GM23248 (cell line): ENCODE data around the gene MBD4. TPM values are rescaled to one million over a fixed set of nuclear protein-coding genes. Genes with fewer than 3 reads are reported as not detected.
"Not testable (repeated sequence)": the region's sequence is repeated elsewhere in the genome, so short reads cannot be mapped to it uniquely, and the experiment has no call there.

Experiments
- DNase-seq: peaks from one replicate; pipeline ENCODE4 v3.0.0-alpha.2; 2015
- H2AFZ ChIP-seq: fragments of 200-600 bp; sonication (generic); 2 replicates; pipeline ENCODE4 v1.6.1; 2016; ENCODE audit warnings: antibody characterized with exemption
- H3F3A ChIP-seq: fragments of 200-600 bp; sonication (generic); 2 replicates; pipeline ENCODE4 v1.6.1; 2016; ENCODE audit warnings: mild to moderate bottlenecking, antibody characterized with exemption, mixed run types; ENCODE audit not compliant: insufficient read depth
- H3K27ac ChIP-seq: fragments of 200-600 bp; sonication (generic); 2 replicates; pipeline ENCODE4 v1.5.1; 2016; ENCODE audit warnings: mild to moderate bottlenecking
- H3K27me3 ChIP-seq: fragments of 200-600 bp; sonication (generic); replicated peaks from 2 replicates; pipeline ENCODE4 v1.6.1; 2016; ENCODE audit warnings: mild to moderate bottlenecking; ENCODE audit not compliant: insufficient read depth
- H3K36me3 ChIP-seq: fragments of 200-600 bp; sonication (generic); 2 replicates; pipeline ENCODE4 v1.6.1; 2016; ENCODE audit warnings: low read depth, mild to moderate bottlenecking
- H3K4me1 ChIP-seq: fragments of 200-600 bp; sonication (generic); 2 replicates; pipeline ENCODE4 v1.6.1; 2016; ENCODE audit warnings: mild to moderate bottlenecking; ENCODE audit not compliant: insufficient read depth
- H3K4me2 ChIP-seq: fragments of 200-600 bp; sonication (generic); one replicate; pipeline ENCODE4 v1.6.1; 2016; ENCODE audit warnings: mild to moderate bottlenecking; ENCODE audit not compliant: unreplicated experiment
- H3K4me3 ChIP-seq: fragments of 200-600 bp; sonication (generic); 2 replicates; pipeline ENCODE4 v1.5.1; 2016; ENCODE audit warnings: mild to moderate bottlenecking
- H3K79me2 ChIP-seq: fragments of 200-600 bp; sonication (generic); 2 replicates; pipeline ENCODE4 v1.6.1; 2016; ENCODE audit warnings: mild to moderate bottlenecking; ENCODE audit not compliant: insufficient read depth
- H3K9ac ChIP-seq: fragments of 200-600 bp; sonication (generic); 2 replicates; pipeline ENCODE4 v1.6.1; 2016; ENCODE audit warnings: mild to moderate bottlenecking
- H3K9me2 ChIP-seq: fragments of 200-600 bp; sonication (generic); 2 replicates; pipeline ENCODE4 v1.6.1; 2016; ENCODE audit warnings: mixed run types, mild to moderate bottlenecking, moderate library complexity; ENCODE audit not compliant: insufficient read depth
- H3K9me3 ChIP-seq: fragments of 200-600 bp; sonication (generic); one replicate; pipeline ENCODE4 v1.6.1; 2017; ENCODE audit warnings: low read depth
- H4K20me1 ChIP-seq: fragments of 200-600 bp; sonication (generic); 2 replicates; pipeline ENCODE4 v1.6.0; 2016; ENCODE audit not compliant: insufficient read depth
- EZH2 ChIP-seq: fragments of 200-600 bp; sonication (generic); IDR thresholded peaks from 2 replicates; pipeline ENCODE4 v1.6.1; 2018; ENCODE audit warnings: antibody characterized with exemption, mild to moderate bottlenecking; ENCODE audit not compliant: insufficient read depth, poor library complexity, severe bottlenecking
- EZH2phosphoT487 ChIP-seq: fragments of 200-600 bp; sonication (generic); IDR thresholded peaks from 2 replicates; pipeline ENCODE4 v1.6.1; 2018; ENCODE audit warnings: antibody characterized with exemption, moderate library complexity, mild to moderate bottlenecking, low read depth; ENCODE audit not compliant: insufficient read depth
- WGBS, 2 experiments: methylation state at CpG; one replicate each; pipeline ENCODE4 v1.1.6; 2015 to 2017; ENCODE audit warnings: low lambda C conversion rate in 2 of 2, low coverage in 1 of 2; ENCODE audit errors: missing lambda C conversion rate in 2 of 2; 5-methylcytosine and 5-hydroxymethylcytosine counted together
- in situ Hi-C: fragments of 300-500 bp; cut with MboI; formaldehyde crosslinking; loops from 2 replicates; pipeline ENCODE4 v1.15.0; 2020
- polyA plus RNA-seq: library from polyadenylated mRNA; unstranded; fragments of >200 nt; fragmentation: Nextera tagmentation; extraction: Ambion mirVana; gene quantifications from 2 replicates; pipeline ENCODE4 v1.2.1, GENCODE V29; 2016
- total RNA-seq: library from RNA; depleted of rRNA; stranded (reverse); fragments of >200 nt; shearing (Covaris generic); gene quantifications from 2 replicates; pipeline ENCODE4 v1.2.3, GENCODE V29; 2014

Gene MBD4
- total and polyA plus RNA-seq, 2 experiments from 2014 or later, result 27.2 to 36.8 TPM

DNA sequence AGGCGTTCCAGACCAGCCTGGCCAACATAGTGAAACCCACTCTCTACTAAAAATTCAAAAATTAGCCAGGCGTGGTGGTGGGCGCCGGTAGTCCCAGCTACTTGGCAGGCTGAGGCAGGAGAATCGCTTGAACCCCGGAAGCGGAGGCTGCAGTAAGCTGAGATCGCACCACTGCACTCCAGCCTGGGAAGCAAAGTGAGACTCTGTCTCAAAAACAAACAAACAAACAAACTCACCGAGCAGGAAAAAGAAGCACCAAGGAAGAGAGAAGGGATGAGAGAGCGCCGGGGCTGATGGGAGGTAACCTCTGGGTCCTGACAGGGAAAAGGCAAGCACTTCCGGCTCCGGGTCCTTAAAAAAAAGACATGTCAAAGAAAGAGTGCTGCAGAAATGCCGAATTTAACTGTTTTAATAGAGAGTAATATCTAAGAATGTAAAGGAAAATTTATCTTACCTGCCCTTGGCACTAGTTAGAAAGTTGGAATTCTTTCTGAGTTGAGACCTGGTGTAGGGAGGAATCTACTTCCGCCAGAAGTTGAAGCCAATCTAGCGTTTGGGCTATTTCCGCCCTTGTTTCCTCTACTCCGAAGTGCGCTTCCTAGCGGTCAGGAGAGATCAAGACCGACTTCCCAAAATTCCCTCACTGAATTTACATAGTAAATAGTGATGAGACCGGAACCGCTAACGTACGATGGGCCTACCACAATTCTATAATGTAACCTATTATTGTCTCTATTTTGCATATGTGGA lies 40.4 kb downstream of the MBD4 start:
- Histone ChIP-seq H3K4me3 (peak overlapping the region; percentile 98), H3K79me2 (peaks cover 47% of the 10 kb centered on the region), H4K20me1 (0 out of 2 replicates have a peak, but pooled peaks cover 5% of the 10 kb centered on the region), H3K4me2 (peak overlapping the region; percentile 94), H3K9me3 (no peaks in the 10 kb centered on the region), H3K4me1 (peaks cover 6% of the 10 kb centered on the region; the same call in 1 of the 2 replicates), H3K9ac (peak overlapping the region; percentile 96), H3F3A (no peaks in the 10 kb centered on the region), H3K27ac (peak overlapping the region; percentile 72), H3K9me2 (no peaks in the 10 kb centered on the region), H3K27me3 (no peaks in the 10 kb centered on the region), H2AFZ (peak overlapping the region; percentile 92), H3K36me3 (no peaks in the 10 kb centered on the region)
- DNase-seq, result peak; percentile 97
- in situ Hi-C loops, result no loop called here
- 2 to 3% methylated on average over 25 of the region's 25 CpGs for WGBS, 2 experiments
- no peak for TF ChIP-seq EZH2phosphoT487
- no peak for TF ChIP-seq EZH2

DNA sequence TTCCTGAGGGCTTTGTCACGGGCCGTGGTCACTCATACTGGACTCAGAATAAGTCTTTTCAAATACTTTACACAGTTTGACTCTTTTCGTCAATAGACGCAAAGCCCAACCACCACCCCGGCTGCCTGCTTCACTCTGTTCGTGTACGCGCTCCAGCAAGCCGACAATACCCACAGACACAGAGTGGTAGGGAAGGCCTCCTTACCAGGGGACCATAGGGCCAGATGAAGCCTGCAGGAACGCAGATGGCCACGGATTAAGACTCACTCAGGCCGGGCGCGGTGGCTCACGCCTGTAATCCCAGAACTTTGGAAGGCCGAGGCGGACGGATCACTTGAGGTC lies 41.0 kb downstream of the MBD4 start:
- H3K4me3 ChIP-seq, result peak overlapping the region; percentile 98
- TF ChIP-seq EZH2phosphoT487 (no peak), EZH2 (no peak)
- peaks cover 6% of the 10 kb centered on the region; the same call in 1 of the 2 replicates for H3K4me1 ChIP-seq
- H3K9me2 ChIP-seq, result no peaks in the 10 kb centered on the region
- peak overlapping the region; percentile 94 for H3K4me2 ChIP-seq
- peak overlapping the region; percentile 72 for H3K27ac ChIP-seq
- H3K79me2 ChIP-seq, result peaks cover 47% of the 10 kb centered on the region
- no peaks in the 10 kb centered on the region for H3K9me3 ChIP-seq
- in situ Hi-C loops, result no loop called here
- H3K27me3 ChIP-seq, result no peaks in the 10 kb centered on the region
- 0 to 1% methylated on average over 18 of the region's 18 CpGs for WGBS, 2 experiments
- no peaks in the 10 kb centered on the region for H3F3A ChIP-seq
- DNase-seq, result peak; percentile 70
- H3K9ac ChIP-seq, result peak overlapping the region; percentile 96
- 0 out of 2 replicates have a peak, but pooled peaks cover 5% of the 10 kb centered on the region for H4K20me1 ChIP-seq
- peak overlapping the region; percentile 92 for H2AFZ ChIP-seq
- no peaks in the 10 kb centered on the region for H3K36me3 ChIP-seq

DNA sequence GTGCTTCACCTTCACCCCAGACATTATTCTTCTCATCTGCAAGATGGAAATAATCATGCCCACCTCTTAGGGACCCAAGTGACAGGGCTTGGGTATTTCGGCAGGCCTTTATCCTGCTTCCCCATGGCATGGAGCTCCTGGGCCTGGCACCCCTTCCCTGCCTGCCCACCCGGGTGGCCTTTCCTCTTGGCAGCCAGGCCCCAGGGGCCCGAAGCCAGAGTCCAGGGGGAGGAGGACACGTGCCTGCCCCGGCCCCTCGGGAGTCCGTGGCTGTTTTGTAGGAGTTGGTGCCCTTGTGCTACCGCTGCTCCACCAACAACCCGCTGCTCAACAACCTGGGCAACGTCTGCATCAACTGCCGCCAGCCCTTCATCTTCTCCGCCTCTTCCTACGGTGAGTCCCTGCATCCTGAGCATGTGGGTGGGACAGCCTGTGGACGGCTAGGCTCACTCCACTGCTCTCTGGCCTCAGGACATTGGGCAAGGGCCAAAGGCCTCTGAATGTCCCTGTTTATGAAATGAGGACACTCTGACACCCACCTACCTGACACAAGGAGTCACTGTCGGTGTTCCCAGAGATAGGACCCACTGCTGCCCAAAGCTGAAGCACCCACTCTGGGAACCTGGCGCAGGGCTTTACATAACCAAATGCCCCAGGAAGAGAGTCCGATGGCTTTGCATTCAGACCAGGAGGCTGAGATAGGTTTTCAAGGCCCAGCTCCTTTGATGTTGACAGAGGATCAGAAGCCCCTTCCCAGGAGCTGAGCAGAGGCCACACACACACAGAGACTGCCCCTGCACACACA lies 45.8 kb downstream of the MBD4 start:
- Histone ChIP-seq H3K36me3 (peaks cover 17% of the 10 kb centered on the region; the same call in 1 of the 2 replicates), H3F3A (peaks cover 21% of the 10 kb centered on the region), H3K79me2 (peaks cover 44% of the 10 kb centered on the region), H3K4me1 (peaks cover 16% of the 10 kb centered on the region)
- H3K9me3 ChIP-seq, H4K20me1 ChIP-seq, in situ Hi-C loops, DNase-seq, H2AFZ ChIP-seq, H3K4me3 ChIP-seq, H3K9me2 ChIP-seq, H3K27ac ChIP-seq, H3K4me2 ChIP-seq, H3K9ac ChIP-seq, H3K27me3 ChIP-seq: not testable (repeated sequence)
- WGBS, 2 experiments, result 75 to 77% methylated on average over 8 to 11 of the region's 17 CpGs

DNA sequence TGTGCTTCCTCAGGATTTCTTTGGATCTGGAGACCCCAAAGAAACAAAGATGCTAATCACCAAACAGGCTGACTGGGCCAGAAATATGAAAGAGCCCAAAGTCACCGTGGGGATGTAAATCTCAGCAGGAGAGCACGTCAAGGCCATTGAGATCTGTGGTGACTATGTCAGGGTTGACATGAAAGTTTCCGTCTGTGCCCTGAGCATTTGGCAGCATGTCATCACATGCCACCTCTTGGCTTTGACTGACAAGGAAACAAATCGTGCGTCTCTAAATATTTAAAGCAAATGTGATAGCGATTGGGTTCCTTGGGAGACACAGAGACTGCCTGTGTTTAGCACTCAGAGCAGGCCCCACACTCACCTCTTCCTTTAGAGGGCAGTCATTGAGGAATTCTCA lies 46.5 kb downstream of the MBD4 start:
- no peak overlapping the region for H3K27ac ChIP-seq
- no peaks in the 10 kb centered on the region for H3K27me3 ChIP-seq
- DNase-seq, result no peak
- H3K9ac ChIP-seq, result no peak overlapping the region
- no peak overlapping the region for H2AFZ ChIP-seq
- WGBS, 2 experiments, result 81 to 83% methylated on average over 6 of the region's 6 CpGs
- H3K4me2 ChIP-seq, result no peak overlapping the region
- peaks cover 23% of the 10 kb centered on the region for H3F3A ChIP-seq
- H3K79me2 ChIP-seq, result peaks cover 37% of the 10 kb centered on the region
- peaks cover 18% of the 10 kb centered on the region for H3K4me1 ChIP-seq
- peaks cover 17% of the 10 kb centered on the region; the same call in 1 of the 2 replicates for H3K36me3 ChIP-seq
- in situ Hi-C loops, result no loop called here
- no peak overlapping the region for H3K4me3 ChIP-seq
- no peaks in the 10 kb centered on the region for H3K9me2 ChIP-seq
- 0 out of 2 replicates have a peak, but pooled peaks cover 5% of the 10 kb centered on the region for H4K20me1 ChIP-seq
- H3K9me3 ChIP-seq, result no peaks in the 10 kb centered on the region
- TF ChIP-seq EZH2phosphoT487 (no peak), EZH2 (no peak)

DNA sequence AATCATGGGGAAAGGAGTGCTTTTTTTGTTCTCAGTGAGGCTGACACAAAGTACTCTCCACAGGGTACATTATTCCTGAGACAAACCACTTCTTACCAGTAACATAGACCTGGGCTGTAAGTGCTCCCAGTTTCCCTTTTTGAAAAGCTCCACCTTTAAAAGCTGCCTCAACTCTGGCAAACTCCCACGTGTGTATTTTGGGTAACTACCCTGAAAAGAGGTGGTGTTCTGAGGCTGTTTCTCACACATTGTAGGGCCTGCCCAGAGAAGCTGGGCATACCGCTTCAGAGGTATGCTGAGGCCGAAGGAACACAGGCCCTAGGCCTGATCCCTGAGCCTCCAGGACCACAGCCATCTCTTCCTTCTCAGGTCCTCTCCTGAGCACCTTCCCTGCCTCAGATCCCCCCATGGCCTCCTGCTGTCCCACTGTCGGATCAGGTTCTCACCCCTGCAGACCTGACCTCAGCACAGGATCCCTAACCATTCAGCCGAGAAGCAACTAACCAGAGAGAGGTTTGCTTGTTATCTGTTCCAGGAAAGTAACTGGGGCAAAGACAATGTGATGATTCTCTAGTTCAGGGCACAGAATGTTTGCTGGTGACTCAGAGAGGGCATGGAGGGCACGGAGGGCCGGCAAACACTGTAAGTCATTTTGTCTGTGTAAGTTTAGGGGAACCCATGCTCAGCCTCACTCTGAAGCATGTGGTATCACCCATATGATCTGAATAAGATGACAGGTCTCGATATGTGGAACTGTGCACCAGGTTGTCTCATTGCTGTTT lies 47.5 kb downstream of the MBD4 start:
- in situ Hi-C loops, DNase-seq, H3K9me3 ChIP-seq, H3K4me3 ChIP-seq, H3K27ac ChIP-seq, H4K20me1 ChIP-seq, H3K27me3 ChIP-seq, H3K9ac ChIP-seq, H3K9me2 ChIP-seq, H3K4me2 ChIP-seq, H2AFZ ChIP-seq: not testable (repeated sequence)
- Histone ChIP-seq H3K79me2 (peaks cover 27% of the 10 kb centered on the region), H3K4me1 (peaks cover 16% of the 10 kb centered on the region), H3K36me3 (peaks cover 17% of the 10 kb centered on the region; the same call in 1 of the 2 replicates), H3F3A (peaks cover 27% of the 10 kb centered on the region)
- WGBS, 2 experiments, result 80 to 81% methylated on average over 8 of the region's 8 CpGs

DNA sequence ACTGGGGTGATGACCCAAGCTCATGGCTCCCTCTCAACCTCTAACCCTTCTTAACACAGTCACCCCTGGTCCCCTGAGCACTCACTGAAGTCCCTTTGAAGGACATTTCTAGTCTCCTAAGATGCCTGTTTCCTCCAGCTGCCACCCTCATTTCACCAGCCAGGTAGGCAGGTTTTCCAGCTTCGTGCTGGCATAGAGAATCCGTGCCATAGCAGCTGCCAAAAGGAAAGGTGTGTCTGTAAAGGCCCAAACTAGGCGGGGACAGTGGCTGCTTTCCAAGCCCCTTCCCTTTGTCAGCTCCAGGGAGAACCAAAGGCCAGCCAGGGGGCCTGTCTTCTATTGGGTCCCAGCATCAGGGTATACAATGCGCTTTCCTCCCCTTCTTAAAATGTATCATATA lies 48.2 kb downstream of the MBD4 start:
- in situ Hi-C loops, result not testable (repeated sequence)
- peaks cover 17% of the 10 kb centered on the region; the same call in 1 of the 2 replicates for H3K36me3 ChIP-seq

More for the DNA sequence above, 48.2 kb downstream of the MBD4 start:
- not testable (repeated sequence) for H3K4me3 ChIP-seq, H3K9ac ChIP-seq, H3K27ac ChIP-seq, H3K9me2 ChIP-seq, H3K9me3 ChIP-seq, H3K4me2 ChIP-seq, DNase-seq, H2AFZ ChIP-seq, H4K20me1 ChIP-seq, H3K27me3 ChIP-seq
- 91 to 92% methylated on average over 4 of the region's 4 CpGs for WGBS, 2 experiments
- Histone ChIP-seq H3F3A (peaks cover 27% of the 10 kb centered on the region), H3K79me2 (peaks cover 20% of the 10 kb centered on the region), H3K4me1 (peaks cover 16% of the 10 kb centered on the region)
